Measurements from ENCODE around the gene ASPSCR1. TPM values are rescaled to one million over a fixed set of nuclear protein-coding genes. Genes with fewer than 3 reads are reported as not detected.

The ASPSCR1 gene
- total and polyA plus RNA-seq, 2 of the 8 experiments (the other 6 are each of a cell fraction or from before 2014, with no cell fraction given), result 33.3 to 43.7 TPM

- no peak for TF ChIP-seq EP300 (IDR thresholded peaks at IDR 0.05; ENCODE audit: borderline replicate concordance in 1 of 2, low read depth in 2 of 2, low read length in 2 of 2)
- TF ChIP-seq HDAC2 (IDR thresholded peaks at IDR 0.05; ENCODE audit: borderline replicate concordance in 1 of 2, low read depth in 2 of 2, low read length in 2 of 2), result no peak
- no peak for TF ChIP-seq KDM1A (IDR thresholded peaks at IDR 0.05; ENCODE audit: borderline replicate concordance, low read length)
- no peak for TF ChIP-seq BACH1 (IDR thresholded peaks at IDR 0.05; ENCODE audit: low read length)
Observed at GRCh38 chr17:82050761-82051641, 73.6 kb downstream of the ASPSCR1 start (continued).
